OCI-LY1 (cell line): Measurements from ENCODE around the gene CHEK2.
"Not testable (repeated sequence)": the region's sequence is repeated elsewhere in the genome, so short reads cannot be mapped to it uniquely, and the experiment has no call there.

Source experiments
- H2AFZ ChIP-seq: fragments of 200-600 bp; sonication (generic), shearing (Covaris generic); 2 replicates; pipeline ENCODE4 v1.6.0; 2014; ENCODE audit warnings: antibody characterized with exemption, mild to moderate bottlenecking, low read length
- H3F3A ChIP-seq: fragments of 200-600 bp; sonication (generic), shearing (Covaris generic); 2 replicates; pipeline ENCODE4 v1.6.0; 2014; ENCODE audit warnings: mild to moderate bottlenecking, antibody characterized with exemption, low read length, moderate library complexity; ENCODE audit not compliant: insufficient read depth
- H3K27ac ChIP-seq: fragments of 200-600 bp; sonication (generic); 2 replicates; pipeline ENCODE4 v1.5.1; 2014; ENCODE audit warnings: low read length, mixed run types, mild to moderate bottlenecking, low read depth; ENCODE audit not compliant: poor library complexity, severe bottlenecking
- H3K27me3 ChIP-seq: fragments of 200-600 bp; sonication (generic); 2 replicates; pipeline ENCODE4 v1.6.0; 2014; ENCODE audit warnings: antibody characterized with exemption, mild to moderate bottlenecking, low read length, moderate library complexity; ENCODE audit not compliant: insufficient read depth
- H3K36me3 ChIP-seq: fragments of 200-600 bp; sonication (generic); 2 replicates; pipeline ENCODE4 v1.6.1; 2014; ENCODE audit warnings: mild to moderate bottlenecking, antibody characterized with exemption, low read length, moderate library complexity, mixed read lengths; ENCODE audit not compliant: insufficient read depth
- H3K4me1 ChIP-seq: fragments of 200-600 bp; sonication (generic); 2 replicates; pipeline ENCODE4 v1.5.1; 2014; ENCODE audit warnings: mild to moderate bottlenecking, low read length, moderate library complexity; ENCODE audit not compliant: insufficient read depth, severe bottlenecking
- H3K4me2 ChIP-seq: fragments of 200-600 bp; sonication (generic), shearing (Covaris generic); 2 replicates; pipeline ENCODE4 v1.6.1; 2014; ENCODE audit warnings: low read length
- H3K4me3 ChIP-seq: fragments of 200-600 bp; sonication (generic); 2 replicates; pipeline ENCODE4 v1.5.1; 2014; ENCODE audit warnings: low read length, low read depth, mild to moderate bottlenecking, mixed read lengths; ENCODE audit not compliant: poor library complexity, severe bottlenecking
- H3K79me2 ChIP-seq: fragments of 200-600 bp; shearing (Covaris generic); 2 replicates; pipeline ENCODE4 v1.6.1; 2016; ENCODE audit warnings: mixed run types, low read length, mixed read lengths; ENCODE audit not compliant: insufficient read depth
- H3K9ac ChIP-seq: fragments of 200-600 bp; sonication (generic), shearing (Covaris generic); 2 replicates; pipeline ENCODE4 v1.6.1; 2014; ENCODE audit warnings: mild to moderate bottlenecking, low read length, mixed read lengths
- H3K9me2 ChIP-seq: fragments of 200-600 bp; sonication (generic), shearing (Covaris generic); 2 replicates; pipeline ENCODE4 v1.6.1; 2014; ENCODE audit warnings: low read depth, mild to moderate bottlenecking, low read length, mixed read lengths
- H3K9me3 ChIP-seq: fragments of 200-600 bp; shearing (Covaris generic); 2 replicates; pipeline ENCODE4 v1.6.1; 2014; ENCODE audit warnings: low read length, mixed read lengths
- H4K20me1 ChIP-seq: fragments of 200-600 bp; sonication (generic), shearing (Covaris generic); 2 replicates; pipeline ENCODE4 v1.6.0; 2016; ENCODE audit warnings: mild to moderate bottlenecking, low read length; ENCODE audit not compliant: insufficient read depth
- EZH2 ChIP-seq: fragments of 200-600 bp; sonication (generic), shearing (Covaris generic); IDR thresholded peaks from 2 replicates; pipeline ENCODE4 v1.8.0; 2017; ENCODE audit warnings: borderline replicate concordance, mixed run types, mild to moderate bottlenecking, antibody characterized with exemption, low read length, moderate library complexity, mixed read lengths
- TF ChIP-seq, protein P1 (sequence below): fragments of 200-600 bp; sonication (generic), shearing (Covaris generic); IDR thresholded peaks from 2 replicates; pipeline ENCODE4 v1.5.1; 2017; ENCODE audit warnings: mild to moderate bottlenecking, antibody characterized with exemption, low read length, moderate library complexity, mixed read lengths

CHEK2 gene

GRCh38 chr22:28670161-28670560, 71.5 kb downstream of the CHEK2 start:
- Histone ChIP-seq H3K9me2 (no peaks in the 10 kb centered on the region), H2AFZ (no peak overlapping the region), H3F3A (0 out of 2 replicates have a peak, but pooled peaks cover 6% of the 10 kb centered on the region), H3K9me3 (peaks cover 7% of the 10 kb centered on the region; the same call in 1 of the 2 replicates), H4K20me1 (no peaks in the 10 kb centered on the region), H3K27ac (no peak overlapping the region), H3K36me3 (no peaks in the 10 kb centered on the region; the same call in 1 of the 2 replicates), H3K27me3 (peaks cover 4% of the 10 kb centered on the region; the same call in 1 of the 2 replicates), H3K4me1 (no peaks in the 10 kb centered on the region), H3K9ac (no peak overlapping the region), H3K4me2 (no peak overlapping the region), H3K4me3 (no peak overlapping the region), H3K79me2 (no peaks in the 10 kb centered on the region)
- TF ChIP-seq, protein P1, sequence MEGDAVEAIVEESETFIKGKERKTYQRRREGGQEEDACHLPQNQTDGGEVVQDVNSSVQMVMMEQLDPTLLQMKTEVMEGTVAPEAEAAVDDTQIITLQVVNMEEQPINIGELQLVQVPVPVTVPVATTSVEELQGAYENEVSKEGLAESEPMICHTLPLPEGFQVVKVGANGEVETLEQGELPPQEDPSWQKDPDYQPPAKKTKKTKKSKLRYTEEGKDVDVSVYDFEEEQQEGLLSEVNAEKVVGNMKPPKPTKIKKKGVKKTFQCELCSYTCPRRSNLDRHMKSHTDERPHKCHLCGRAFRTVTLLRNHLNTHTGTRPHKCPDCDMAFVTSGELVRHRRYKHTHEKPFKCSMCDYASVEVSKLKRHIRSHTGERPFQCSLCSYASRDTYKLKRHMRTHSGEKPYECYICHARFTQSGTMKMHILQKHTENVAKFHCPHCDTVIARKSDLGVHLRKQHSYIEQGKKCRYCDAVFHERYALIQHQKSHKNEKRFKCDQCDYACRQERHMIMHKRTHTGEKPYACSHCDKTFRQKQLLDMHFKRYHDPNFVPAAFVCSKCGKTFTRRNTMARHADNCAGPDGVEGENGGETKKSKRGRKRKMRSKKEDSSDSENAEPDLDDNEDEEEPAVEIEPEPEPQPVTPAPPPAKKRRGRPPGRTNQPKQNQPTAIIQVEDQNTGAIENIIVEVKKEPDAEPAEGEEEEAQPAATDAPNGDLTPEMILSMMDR: no peak
- no peak for TF ChIP-seq EZH2

DNA sequence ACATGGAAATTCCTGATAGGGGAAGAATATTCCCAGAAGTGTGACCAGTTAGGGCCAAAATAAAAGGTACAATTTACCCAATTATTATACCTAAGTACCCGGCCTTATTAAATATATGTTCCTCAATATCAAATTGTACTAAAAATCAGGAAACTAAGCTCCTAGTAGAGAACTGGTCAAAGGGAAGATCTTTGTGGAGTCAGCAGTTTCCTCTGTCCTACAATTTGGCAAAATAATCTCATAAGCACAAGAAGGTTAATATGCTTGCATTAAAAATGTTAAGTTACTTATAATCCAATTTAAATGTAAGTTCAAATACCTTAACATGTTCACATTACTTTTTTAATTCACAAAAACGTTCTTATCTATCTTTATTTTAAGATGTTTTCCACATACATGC, 72.2 kb downstream of the CHEK2 start:
- H3K9me2 ChIP-seq: no peaks in the 10 kb centered on the region

GRCh38 chr22:28663569-28663942, 78.1 kb downstream of the CHEK2 start:
- not testable (repeated sequence) for H3K4me2 ChIP-seq, H3K9ac ChIP-seq

More for the DNA sequence above, 72.2 kb downstream of the CHEK2 start:
- Histone ChIP-seq H4K20me1 (no peaks in the 10 kb centered on the region), H3F3A (0 out of 2 replicates have a peak, but pooled peaks cover 6% of the 10 kb centered on the region), H3K4me2 (no peak overlapping the region), H3K9me3 (peaks cover 7% of the 10 kb centered on the region; the same call in 1 of the 2 replicates), H3K27me3 (no peaks in the 10 kb centered on the region; the same call in 1 of the 2 replicates), H3K27ac (no peak overlapping the region), H3K79me2 (no peaks in the 10 kb centered on the region), H3K9ac (no peak overlapping the region), H3K4me3 (no peak overlapping the region), H2AFZ (no peak overlapping the region), H3K36me3 (no peaks in the 10 kb centered on the region; the same call in 1 of the 2 replicates), H3K4me1 (no peaks in the 10 kb centered on the region)
- no peak for TF ChIP-seq EZH2
- TF ChIP-seq, protein P1: no peak

DNA sequence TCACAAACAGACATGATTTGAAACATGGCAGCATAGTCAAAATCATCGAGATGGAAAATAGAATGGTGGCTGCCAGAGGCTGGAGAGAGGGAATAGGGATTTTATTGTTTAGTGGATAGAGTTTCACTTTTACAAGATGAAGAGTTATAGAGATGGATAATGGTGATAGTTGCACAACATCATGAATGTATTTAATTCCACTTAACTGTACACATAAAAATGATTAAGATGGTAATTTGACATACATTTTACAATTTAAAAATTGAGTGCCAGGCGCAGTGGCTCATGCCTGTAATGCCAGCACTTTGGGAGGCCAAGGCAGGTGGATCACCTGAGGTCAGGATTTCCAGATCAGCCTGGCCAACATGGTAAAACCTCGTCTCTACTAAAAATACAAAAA, 83.2 kb downstream of the CHEK2 start:
- no peak overlapping the region for H3K9ac ChIP-seq
- H3K27me3 ChIP-seq: no peaks in the 10 kb centered on the region; the same call in 1 of the 2 replicates
- H3K4me2 ChIP-seq: no peak overlapping the region
- no peaks in the 10 kb centered on the region for H4K20me1 ChIP-seq
- TF ChIP-seq, protein P1: no peak
- TF ChIP-seq EZH2: no peak
- no peak overlapping the region for H2AFZ ChIP-seq
- no peaks in the 10 kb centered on the region for H3K9me2 ChIP-seq
- H3K4me1 ChIP-seq: no peaks in the 10 kb centered on the region
- no peaks in the 10 kb centered on the region for H3K79me2 ChIP-seq
- H3K9me3 ChIP-seq: no peaks in the 10 kb centered on the region
- H3F3A ChIP-seq: no peaks in the 10 kb centered on the region
- H3K27ac ChIP-seq: no peak overlapping the region
- no peak overlapping the region for H3K4me3 ChIP-seq
- no peaks in the 10 kb centered on the region for H3K36me3 ChIP-seq

More at GRCh38 chr22:28663569-28663942, 78.1 kb downstream of the CHEK2 start:
- not testable (repeated sequence) for H3K9me2 ChIP-seq, H3K4me3 ChIP-seq, H2AFZ ChIP-seq, H3K36me3 ChIP-seq, H3K9me3 ChIP-seq, H3K27me3 ChIP-seq, H3K27ac ChIP-seq, H4K20me1 ChIP-seq, H3K4me1 ChIP-seq, H3K79me2 ChIP-seq, H3F3A ChIP-seq
